IMR-90 (cell line): ENCODE results near the gene AGBL1. TPM values are rescaled to one million over a fixed set of nuclear protein-coding genes. Genes with fewer than 3 reads are reported as not detected.

Source experiments
- ATAC-seq: fragments of 200-7000 bp; cut with Tn5 transposase; 2 replicates; pipeline ENCODE4 v1.9.1; 2020; ENCODE audit warnings: low read depth, mild to moderate bottlenecking, moderate library complexity
- BruUV-seq: library from RNA; stranded (reverse); fragments of 400-500 nt; replicated peaks from 2 replicates; lab custom pipeline; 2021; lab: Mats Ljungman, UMichigan
- CTCF ChIA-PET: fragments of 300-600 bp; formaldehyde crosslinking; extraction: SDS; loops from one replicate; lab custom pipeline; 2021; ENCODE audit warnings: antibody characterized with exemption; lab: Yijun Ruan, JAX
- POLR2A ChIA-PET: fragments of 300-600 bp; sonication (Branson Sonifier 250); formaldehyde crosslinking; loops from one replicate; lab custom pipeline; 2022; ENCODE audit warnings: antibody characterized with exemption; ENCODE audit not compliant: unreplicated experiment; lab: Charles Lee
- DNase-seq: peaks from one replicate; pipeline ENCODE4 v3.0.0; 2013
- H2AFZ ChIP-seq: replicated peaks from 2 replicates; pipeline ENCODE3; 2013; ENCODE audit warnings: low read length, mild to moderate bottlenecking; ENCODE audit not compliant: poor library complexity
- H2AK5ac ChIP-seq: 2 replicates; pipeline ENCODE4 v1.6.1; 2013; ENCODE audit warnings: low read depth, low read length, inconsistent platforms
- H2AK9ac ChIP-seq: replicated peaks from 2 replicates; pipeline ENCODE3; 2013; ENCODE audit warnings: mild to moderate bottlenecking, low read depth, low read length, moderate library complexity; ENCODE audit not compliant: poor library complexity
- H2BK120ac ChIP-seq: 2 replicates; pipeline ENCODE4 v1.6.1; 2013; ENCODE audit warnings: low read depth, low read length, inconsistent platforms
- H2BK15ac ChIP-seq: 3 replicates; pipeline ENCODE4 v1.6.1; 2013; ENCODE audit warnings: low read depth, low read length, inconsistent platforms
- H2BK20ac ChIP-seq: 2 replicates; pipeline ENCODE4 v1.6.1; 2013; ENCODE audit warnings: low read depth, mild to moderate bottlenecking, inconsistent platforms, low read length, moderate library complexity
- H2BK5ac ChIP-seq: 2 replicates; pipeline ENCODE4 v1.6.1; 2013; ENCODE audit warnings: mild to moderate bottlenecking, low read depth, low read length, inconsistent platforms; ENCODE audit not compliant: poor library complexity, severe bottlenecking
- H3K14ac ChIP-seq: replicated peaks from 2 replicates; pipeline ENCODE4 v1.6.1; 2013; ENCODE audit warnings: low read depth, low read length, inconsistent platforms
- H3K18ac ChIP-seq: 2 replicates; pipeline ENCODE4 v1.6.1; 2013; ENCODE audit warnings: low read depth, low read length, control low read depth
- H3K23ac ChIP-seq: 2 replicates; pipeline ENCODE4 v1.6.1; 2013; ENCODE audit warnings: low read depth, low read length, inconsistent platforms
- H3K27ac ChIP-seq: 2 replicates; pipeline ENCODE4 v1.5.1; 2013; ENCODE audit warnings: mild to moderate bottlenecking, control low read depth, low read length; ENCODE audit not compliant: insufficient read depth
- H3K27me3 ChIP-seq: 2 replicates; pipeline ENCODE4 v1.6.1; 2013; ENCODE audit warnings: low read length; ENCODE audit not compliant: control insufficient read depth, insufficient read depth
- H3K36me3 ChIP-seq: 2 replicates; pipeline ENCODE4 v1.6.1; 2013; ENCODE audit warnings: low read length, mixed read lengths; ENCODE audit not compliant: control insufficient read depth, insufficient read depth
- H3K4ac ChIP-seq: 2 replicates; pipeline ENCODE4 v1.6.1; 2013; ENCODE audit warnings: low read depth, low read length, inconsistent platforms
- H3K4me1 ChIP-seq: 2 replicates; pipeline ENCODE4 v1.6.1; 2013; ENCODE audit warnings: low read length, mixed read lengths; ENCODE audit not compliant: control insufficient read depth, insufficient read depth
- H3K4me2 ChIP-seq: 2 replicates; pipeline ENCODE4 v1.6.1; 2013; ENCODE audit warnings: low read depth, mild to moderate bottlenecking, control low read depth, low read length, moderate library complexity
- H3K4me3 ChIP-seq: 2 replicates; pipeline ENCODE4 v1.5.1; 2013; ENCODE audit warnings: low read depth, mild to moderate bottlenecking, control low read depth, low read length, moderate library complexity; ENCODE audit not compliant: insufficient read depth
- H3K56ac ChIP-seq: 2 replicates; pipeline ENCODE4 v1.6.1; 2013; ENCODE audit warnings: low read length, inconsistent platforms; ENCODE audit not compliant: insufficient read depth; ENCODE audit errors: extremely low read depth
- H3K79me1 ChIP-seq, 2 experiments: 2 replicates each; pipeline ENCODE4 v1.6.1; 2013; ENCODE audit warnings: low read length in 2 of 2, inconsistent platforms in 1 of 2, low read depth in 1 of 2
- H3K9ac ChIP-seq: 2 replicates; pipeline ENCODE4 v1.6.1; 2013; ENCODE audit warnings: low read depth, low read length, control low read depth
- H3K9me1 ChIP-seq: 2 replicates; pipeline ENCODE4 v1.6.1; 2013; ENCODE audit warnings: low read length, inconsistent platforms; ENCODE audit not compliant: insufficient read depth
- H3K9me3 ChIP-seq: 2 replicates; pipeline ENCODE4 v1.6.1; 2013; ENCODE audit warnings: low read length; ENCODE audit not compliant: control insufficient read depth, insufficient read depth
- H4K20me1 ChIP-seq: 2 replicates; pipeline ENCODE4 v1.6.1; 2013; ENCODE audit warnings: low read length, inconsistent platforms; ENCODE audit not compliant: insufficient read depth
- H4K5ac ChIP-seq: 2 replicates; pipeline ENCODE4 v1.6.1; 2013; ENCODE audit warnings: mild to moderate bottlenecking, low read depth, low read length, control low read depth
- H4K8ac ChIP-seq, 2 experiments: 2 replicates each; pipeline ENCODE4 v1.6.1; 2013; ENCODE audit warnings: low read depth in 2 of 2, low read length in 2 of 2, control low read depth in 1 of 2, inconsistent platforms in 1 of 2
- H4K91ac ChIP-seq: 2 replicates; pipeline ENCODE4 v1.6.1; 2013; ENCODE audit warnings: low read depth, low read length, inconsistent platforms; ENCODE audit not compliant: insufficient read depth
- CEBPB ChIP-seq: IDR thresholded peaks from 2 replicates; pipeline ENCODE4 v1.6.1; 2012; ENCODE audit warnings: low read depth, low read length, improper control_type of control experiment
- MAFK ChIP-seq: IDR thresholded peaks from 2 replicates; pipeline ENCODE4 v1.6.1; 2012; ENCODE audit warnings: low read depth, low read length, improper control_type of control experiment
- MXI1 ChIP-seq: IDR thresholded peaks from 2 replicates; pipeline ENCODE4 v1.6.1; 2012; ENCODE audit warnings: low read depth, mild to moderate bottlenecking, low read length, moderate library complexity, borderline replicate concordance
- NFE2L2 ChIP-seq: fragments of 150-350 bp; IDR thresholded peaks from 2 replicates; pipeline ENCODE4 v1.6.1; 2016; ENCODE audit warnings: low read depth, mild to moderate bottlenecking, low read length
- POLR2A ChIP-seq: IDR thresholded peaks from 2 replicates; pipeline ENCODE4 v1.6.1; 2012; ENCODE audit warnings: mild to moderate bottlenecking, low read depth, low read length
- RAD21 ChIP-seq: IDR thresholded peaks from 2 replicates; pipeline ENCODE4 v1.6.1; 2012; ENCODE audit warnings: low read length, improper control_type of control experiment
- RFX5 ChIP-seq: IDR thresholded peaks from 2 replicates; pipeline ENCODE4 v1.8.0; 2012; ENCODE audit warnings: low read depth, mild to moderate bottlenecking, low read length, moderate library complexity
- USF2 ChIP-seq: fragments of 150-350 bp; IDR thresholded peaks from 2 replicates; pipeline ENCODE4 v1.6.1; 2017; ENCODE audit warnings: mild to moderate bottlenecking, antibody characterized with exemption, low read length, low read depth
- WGBS, 2 experiments: methylation state at CpG; one replicate each; pipeline versions ENCODE4 v1.1.5 to v1.1.7; 2013; ENCODE audit warnings: missing lambda C conversion rate in 2 of 2; ENCODE audit not compliant: insufficient read length in 1 of 2; ENCODE audit errors: extremely low coverage in 2 of 2; 5-methylcytosine and 5-hydroxymethylcytosine counted together
- dilution Hi-C: fragments of 300-500 bp; cut with HindIII; formaldehyde crosslinking; loops from one replicate; pipeline ENCODE4 v1.14.3; 2018; ENCODE audit warnings: low sequenced_read_pairs; ENCODE audit not compliant: unreplicated experiment
- in situ Hi-C: fragments of 300-500 bp; cut with MboI; formaldehyde crosslinking; loops from 3 replicates; pipeline ENCODE4 v1.14.3; 2019; ENCODE audit warnings: low sequenced_read_pairs, inconsistent platforms, mixed read lengths
- intact Hi-C: fragments of 100-400 bp; cut with micrococcal nuclease; formaldehyde crosslinking; loops from 2 replicates; pipeline ENCODE4 v1.10.0; 2022
- polyA plus RNA-seq, 3 experiments: library from polyadenylated mRNA; depleted of rRNA; stranded (reverse); fragments of >200 nt; gene quantifications; 2 replicates each; pipeline ENCODE4 v1.2.3, GENCODE V29; 2012; ENCODE audit warnings: low replicate concordance in 1 of 3
- total RNA-seq: library from RNA; depleted of rRNA; stranded (reverse); fragments of >200 nt; gene quantifications from 2 replicates; pipeline ENCODE4 v1.2.3, GENCODE V29; 2012

Gene AGBL1
- total and polyA plus RNA-seq, 2 of the 4 experiments (the other 2 are of a cell fraction), result not detected

GRCh38 chr15:86432861-86433260 is 353.2 kb downstream of the AGBL1 start:
- H3K18ac ChIP-seq, result no peak overlapping the region
- POLR2A ChIA-PET, result no interaction called here
- no peak overlapping the region for H2AK5ac ChIP-seq
- no peak overlapping the region for H3K4me2 ChIP-seq
- H2AK9ac ChIP-seq, result no peak overlapping the region
- no peak overlapping the region for H3K56ac ChIP-seq
- WGBS, 2 experiments, result no CpG with 5 or more reads among the region's 2 CpGs
- BruUV-seq, result no TSS peak
- no peak overlapping the region for H2BK20ac ChIP-seq
- ATAC-seq (no peak), DNase-seq (no peak)
- no peak overlapping the region for H3K9ac ChIP-seq
- H3K27me3 ChIP-seq, result no peaks in the 10 kb centered on the region
- CTCF ChIA-PET, result no interaction called here
- no peak overlapping the region for H4K5ac ChIP-seq
- no peaks in the 10 kb centered on the region for H3K79me1 ChIP-seq
- TF ChIP-seq NFE2L2 (no peak), MXI1 (no peak), USF2 (no peak), MAFK (no peak), RAD21 (no peak), RFX5 (no peak), POLR2A (no peak), CEBPB (no peak)
- no peak overlapping the region for H4K91ac ChIP-seq
- peaks cover 15% of the 10 kb centered on the region for H3K9me3 ChIP-seq
- no peaks in the 10 kb centered on the region for H3K36me3 ChIP-seq
- no peak overlapping the region for H2BK15ac ChIP-seq
- H4K8ac ChIP-seq, result no peak overlapping the region
- H3K4me1 ChIP-seq, result no peaks in the 10 kb centered on the region
- intact Hi-C loops (no loop called here), dilution Hi-C loops (no loop called here), in situ Hi-C loops (no loop called here)
- H3K14ac ChIP-seq, result no peak overlapping the region
- H3K27ac ChIP-seq, result no peak overlapping the region
- no peak overlapping the region for H3K4me3 ChIP-seq
- H3K4ac ChIP-seq, result no peak overlapping the region
- H4K20me1 ChIP-seq, result no peaks in the 10 kb centered on the region
- no peaks in the 10 kb centered on the region for H3K9me1 ChIP-seq
- no peak overlapping the region for H2BK5ac ChIP-seq
- no peak overlapping the region for H2AFZ ChIP-seq
- H3K23ac ChIP-seq, result no peak overlapping the region
- no peak overlapping the region for H2BK120ac ChIP-seq
